HepG2 (cell line): ENCODE measurements around the gene CPED1. TPM values are rescaled to one million over a fixed set of nuclear protein-coding genes. Genes with fewer than 3 reads are reported as not detected.

ENCODE experiments used
- ATAC-seq: fragments of 200-7000 bp; cut with Tn5 transposase; 3 replicates; pipeline ENCODE4 v1.9.1; 2020; ENCODE audit warnings: mild to moderate bottlenecking, moderate library complexity
- BruUV-seq: library from RNA; stranded (reverse); fragments of 400-500 nt; replicated peaks from 2 replicates; lab custom pipeline; 2021; lab: Mats Ljungman, UMichigan
- CTCF ChIA-PET: fragments of 300-600 bp; formaldehyde crosslinking; extraction: SDS; loops from one replicate; lab custom pipeline; 2021; ENCODE audit warnings: low total read pairs, inconsistent platforms, low intra/inter-chr PET ratio; lab: Yijun Ruan, JAX
- POLR2A ChIA-PET: fragments of 350-600 bp; sonication (Branson Sonifier 250); formaldehyde crosslinking; loops from one replicate; lab custom pipeline; 2020; ENCODE audit warnings: antibody characterized with exemption, inconsistent platforms; lab: Yijun Ruan, JAX
- DNase-seq: peaks from one replicate; pipeline ENCODE4 v3.0.0-alpha.2; 2015; ENCODE audit warnings: low spot score
- FAIRE-seq: peaks from 3 replicates; lab custom pipeline; 2011; peaks lifted over from hg19 to GRCh38; lab: Jason Lieb, UNC
- H2AFZ ChIP-seq: one replicate; pipeline ENCODE4 v1.6.1; 2011; ENCODE audit warnings: low read length, inconsistent platforms
- H3K27ac ChIP-seq: fragments of 300-600 bp; 3 replicates; pipeline ENCODE4 v1.8.0; 2011; ENCODE audit warnings: mixed run types, mild to moderate bottlenecking, mixed read lengths, low read length, inconsistent platforms; ENCODE audit not compliant: insufficient read depth; ENCODE audit errors: extremely low read length
- H3K27me3 ChIP-seq, 2 experiments: fragments of 200-600 bp in 1 of 2; 2 replicates in 1 of 2; 3 replicates in 1 of 2; pipeline versions ENCODE4 v1.6.0 to v1.8.0; 2011; ENCODE audit warnings: low read length in 2 of 2, mild to moderate bottlenecking in 2 of 2, moderate library complexity in 2 of 2, inconsistent platforms in 1 of 2; ENCODE audit not compliant: insufficient read depth in 2 of 2, control insufficient read depth in 1 of 2
- H3K36me3 ChIP-seq, 2 experiments: fragments of 200-600 bp in 1 of 2; replicated peaks in 1 of 2; 2 replicates in 1 of 2; 3 replicates in 1 of 2; pipeline versions ENCODE4 v1.5.1 to v1.8.0; 2011; ENCODE audit warnings: low read length in 2 of 2, inconsistent platforms in 1 of 2; ENCODE audit not compliant: insufficient read depth in 2 of 2, control insufficient read depth in 1 of 2
- H3K4me1 ChIP-seq: 2 replicates; pipeline ENCODE4 v1.5.1; 2012; ENCODE audit warnings: low read length, inconsistent platforms; ENCODE audit not compliant: insufficient read depth
- H3K4me2 ChIP-seq: 2 replicates; pipeline ENCODE4 v1.6.0; 2011; ENCODE audit warnings: low read depth, low read length, inconsistent platforms
- H3K4me3 ChIP-seq, 3 experiments: fragments of 200-600 bp in 1 of 3; sonication (generic), shearing (Covaris generic) in 1 of 3; replicated peaks in 1 of 3; 2 replicates each; pipeline ENCODE4 v1.5.1; 2011 to 2016; ENCODE audit warnings: low read length in 3 of 3, inconsistent platforms in 2 of 3, low read depth in 2 of 3, mild to moderate bottlenecking in 2 of 3, control low read depth in 1 of 3, mixed read lengths in 1 of 3; ENCODE audit not compliant: insufficient read depth in 1 of 3
- H3K79me2 ChIP-seq: one replicate; pipeline ENCODE4 v1.6.1; 2011; ENCODE audit warnings: low read length, inconsistent platforms; ENCODE audit not compliant: insufficient read depth
- H3K9ac ChIP-seq: 2 replicates; pipeline ENCODE4 v1.6.0; 2011; ENCODE audit warnings: mild to moderate bottlenecking, low read depth, low read length, inconsistent platforms; ENCODE audit not compliant: insufficient read depth
- H3K9me3 ChIP-seq: 2 replicates; pipeline ENCODE4 v1.5.1; 2012; ENCODE audit warnings: mild to moderate bottlenecking, low read length
- H4K20me1 ChIP-seq: 2 replicates; pipeline ENCODE4 v1.6.0; 2011; ENCODE audit warnings: inconsistent platforms, mild to moderate bottlenecking, low read length, moderate library complexity; ENCODE audit not compliant: insufficient read depth
- ADNP ChIP-seq: sonication (generic); formaldehyde crosslinking; IDR thresholded peaks from 2 replicates; pipeline ENCODE4 v1.4.0; 2020; ENCODE audit warnings: missing genetic modification reagents
- AGO1 ChIP-seq: fragments of 200-400 bp; formaldehyde crosslinking; IDR thresholded peaks from 2 replicates; pipeline ENCODE4 v1.6.1; 2017; ENCODE audit warnings: mild to moderate bottlenecking, low read depth, low read length, moderate library complexity; ENCODE audit not compliant: poor library complexity, severe bottlenecking
- ARNT2 ChIP-seq: sonication (generic); formaldehyde crosslinking; IDR thresholded peaks from 2 replicates; pipeline ENCODE4 v1.8.0; 2022; ENCODE audit warnings: mild to moderate bottlenecking, low read depth, missing genetic modification reagents, moderate library complexity
- ATRX ChIP-seq: sonication (generic); formaldehyde crosslinking; IDR thresholded peaks from 2 replicates; pipeline ENCODE4 v1.4.0; 2020; ENCODE audit warnings: missing genetic modification reagents, borderline replicate concordance
- GATAD1 ChIP-seq: IDR thresholded peaks from 2 replicates; pipeline ENCODE4 v1.6.1; 2016; ENCODE audit warnings: missing genetic modification reagents, missing compliant biosample characterization
- KDM4B ChIP-seq: sonication (generic); formaldehyde crosslinking; IDR thresholded peaks from 2 replicates; pipeline ENCODE4 v1.4.0; 2020; ENCODE audit warnings: missing genetic modification reagents
- NBN ChIP-seq: fragments of 450-650 bp; conservative IDR thresholded peaks from 2 replicates; pipeline ENCODE4 v1.6.1; 2017
- PRMT3 ChIP-seq: sonication (generic); formaldehyde crosslinking; IDR thresholded peaks from 2 replicates; pipeline ENCODE4 v1.8.1; 2022; ENCODE audit warnings: low read depth, mild to moderate bottlenecking, moderate library complexity, missing genetic modification reagents, borderline replicate concordance
- PRPF4 ChIP-seq: fragments of 200-400 bp; formaldehyde crosslinking; IDR thresholded peaks from 2 replicates; pipeline ENCODE4 v1.6.1; 2016; ENCODE audit warnings: low read length, low read depth; ENCODE audit not compliant: poor library complexity, severe bottlenecking
- ZBTB7A ChIP-seq: sonication (generic); formaldehyde crosslinking; IDR thresholded peaks from 2 replicates; pipeline ENCODE4 v1.8.0; 2022; ENCODE audit warnings: mild to moderate bottlenecking, missing genetic modification reagents
- ZC3H13 ChIP-seq: sonication (generic); formaldehyde crosslinking; IDR thresholded peaks from 2 replicates; pipeline ENCODE4 v1.8.1; 2023; ENCODE audit warnings: mild to moderate bottlenecking, missing genetic modification reagents, moderate library complexity
- ZNF264 ChIP-seq: sonication (generic); formaldehyde crosslinking; IDR thresholded peaks from 2 replicates; pipeline ENCODE4 v1.4.0; 2020; ENCODE audit warnings: missing genetic modification reagents
- ZNF274 ChIP-seq: sonication (generic); formaldehyde crosslinking; IDR thresholded peaks from 2 replicates; pipeline ENCODE4 v1.5.1; 2020; ENCODE audit warnings: mild to moderate bottlenecking, missing genetic modification reagents
- ZSCAN29 ChIP-seq: sonication (generic); formaldehyde crosslinking; conservative IDR thresholded peaks from 2 replicates; pipeline ENCODE4 v1.4.0; 2020; ENCODE audit warnings: mild to moderate bottlenecking, missing genetic modification reagents
- WGBS: methylation state at CpG from one replicate; pipeline ENCODE4 v1.1.6; 2017; ENCODE audit warnings: low lambda C conversion rate; 5-methylcytosine and 5-hydroxymethylcytosine counted together
- in situ Hi-C: cut with HindIII; loops from 2 replicates; pipeline ENCODE4 v1.10.0; 2017; ENCODE audit warnings: low pct_unique_long_range_greater_than_20kb; ENCODE audit not compliant: extremely low pct_ligation_motif_present
- intact Hi-C: fragments of 100-400 bp; cut with micrococcal nuclease; formaldehyde crosslinking; loops from one replicate; pipeline ENCODE4 v1.10.0; 2022; ENCODE audit not compliant: unreplicated experiment
- polyA plus RNA-seq, 8 experiments: library from polyadenylated mRNA; depleted of rRNA in 3 of 8; stranded (reverse) in 7 of 8; unstranded in 1 of 8; fragments of >200 nt; fragmentation: Illumina TruSeq in 4 of 8; extraction: Trizol in 4 of 8; gene quantifications; 2 replicates each; pipeline versions ENCODE4 v1.2.1 to v1.2.3, GENCODE V29; 2011 to 2016; ENCODE audit warnings: low read depth in 4 of 8, missing spikeins in 1 of 8, mixed read lengths in 1 of 8; ENCODE audit not compliant: insufficient read depth in 1 of 8
- total RNA-seq, 5 experiments: library from RNA; depleted of rRNA; stranded (reverse); fragments of >200 nt; fragmentation: Illumina TruSeq; extraction: Trizol; gene quantifications; 2 replicates each; pipeline ENCODE4 v1.2.3, GENCODE V29; 2016; ENCODE audit warnings: low read depth in 1 of 5
- TF ChIP-seq, protein P1 (sequence below): sonication (generic); formaldehyde crosslinking; conservative IDR thresholded peaks from 2 replicates; pipeline ENCODE4 v1.5.0; 2020; ENCODE audit warnings: missing genetic modification reagents
- TF ChIP-seq, protein P2 (sequence below): sonication (generic); formaldehyde crosslinking; IDR thresholded peaks from 2 replicates; pipeline ENCODE4 v1.5.1; 2020; ENCODE audit warnings: mild to moderate bottlenecking, moderate library complexity, missing genetic modification reagents
- TF ChIP-seq, protein P3 (sequence below): sonication (generic); formaldehyde crosslinking; IDR thresholded peaks from 2 replicates; pipeline ENCODE4 v1.8.0; 2022; ENCODE audit warnings: low read depth, missing genetic modification reagents
- TF ChIP-seq, protein P4 (sequence below): sonication (generic); formaldehyde crosslinking; IDR thresholded peaks from 2 replicates; pipeline ENCODE4 v1.5.0; 2020; ENCODE audit warnings: missing genetic modification reagents
- TF ChIP-seq, protein P5 (sequence below): sonication (generic); formaldehyde crosslinking; IDR thresholded peaks from 2 replicates; pipeline ENCODE4 v1.5.1; 2020; ENCODE audit warnings: missing genetic modification reagents, mild to moderate bottlenecking, borderline replicate concordance

The CPED1 gene
- total and polyA plus RNA-seq, 2 of the 13 experiments (the other 11 are each of a cell fraction or from before 2014, with no cell fraction given): 11.5 to 27.0 TPM

DNA sequence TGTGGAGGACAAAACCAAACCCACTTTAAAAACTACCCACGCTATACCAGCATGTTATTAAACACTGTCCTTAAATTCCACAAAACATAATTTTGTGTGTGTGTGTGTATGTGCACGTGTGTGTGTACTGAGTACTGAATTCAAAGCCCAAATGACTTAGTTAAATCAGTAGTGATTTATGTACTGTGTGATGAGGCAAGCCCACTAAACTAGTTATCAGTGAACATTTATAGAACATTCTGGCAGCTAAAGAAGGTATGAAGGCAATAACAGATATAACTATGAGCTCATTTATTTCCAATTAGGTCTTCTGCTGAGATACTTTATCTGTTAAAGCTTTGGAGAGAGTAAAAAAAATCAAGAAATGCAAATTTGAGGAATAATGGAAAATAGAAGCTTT, 115.1 kb downstream of the CPED1 start (continued):
- no peak for TF ChIP-seq ZSCAN29 (CRISPR knock-in tag)
- TF ChIP-seq, protein P1, sequence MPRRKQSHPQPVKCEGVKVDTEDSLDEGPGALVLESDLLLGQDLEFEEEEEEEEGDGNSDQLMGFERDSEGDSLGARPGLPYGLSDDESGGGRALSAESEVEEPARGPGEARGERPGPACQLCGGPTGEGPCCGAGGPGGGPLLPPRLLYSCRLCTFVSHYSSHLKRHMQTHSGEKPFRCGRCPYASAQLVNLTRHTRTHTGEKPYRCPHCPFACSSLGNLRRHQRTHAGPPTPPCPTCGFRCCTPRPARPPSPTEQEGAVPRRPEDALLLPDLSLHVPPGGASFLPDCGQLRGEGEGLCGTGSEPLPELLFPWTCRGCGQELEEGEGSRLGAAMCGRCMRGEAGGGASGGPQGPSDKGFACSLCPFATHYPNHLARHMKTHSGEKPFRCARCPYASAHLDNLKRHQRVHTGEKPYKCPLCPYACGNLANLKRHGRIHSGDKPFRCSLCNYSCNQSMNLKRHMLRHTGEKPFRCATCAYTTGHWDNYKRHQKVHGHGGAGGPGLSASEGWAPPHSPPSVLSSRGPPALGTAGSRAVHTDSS (CRISPR knock-in tag): no peak
- no peak for TF ChIP-seq ADNP
- TF ChIP-seq AGO1: no peak

DNA sequence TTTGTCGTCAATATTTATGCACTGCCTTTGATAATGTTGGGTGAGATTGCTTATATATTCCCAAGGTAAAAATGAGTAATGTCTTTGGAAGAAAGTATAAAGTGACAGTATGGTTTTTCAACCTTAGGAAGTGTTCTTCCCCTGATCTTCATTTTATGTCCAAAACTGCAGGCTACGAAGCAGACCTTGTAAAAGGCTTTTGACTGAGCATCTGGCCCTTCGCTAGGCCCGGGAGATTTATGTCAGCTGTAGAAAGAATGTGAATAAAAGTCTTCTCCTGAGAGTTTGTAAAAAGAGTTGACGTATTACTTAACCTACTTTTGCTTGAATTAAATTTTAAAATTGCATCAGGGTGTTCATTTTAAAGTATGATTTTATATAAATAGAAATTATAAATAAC, 116.8 kb downstream of the CPED1 start:
- Histone ChIP-seq H3K27me3 (no peaks in the 10 kb centered on the region), H3K4me3 (no peak overlapping the region), H4K20me1 (no peaks in the 10 kb centered on the region), H3K4me2 (no peak overlapping the region), H3K9me3 (no peaks in the 10 kb centered on the region), H3K79me2 (no peaks in the 10 kb centered on the region), H3K27ac (no peak overlapping the region), H3K4me1 (no peaks in the 10 kb centered on the region), H3K9ac (no peak overlapping the region), H3K36me3 (no peaks in the 10 kb centered on the region), H2AFZ (no peak overlapping the region)
- DNase-seq: no peak
- no peak for FAIRE-seq
- ChIA-PET CTCF (no interaction called here), POLR2A (no interaction called here)
- no peak for ATAC-seq
- 68% methylated on average over 5 of the region's 5 CpGs for WGBS
- no TSS peak for BruUV-seq
- in situ Hi-C loops: loop anchor here (10.0 kb wide), 1 partner anchor 300 kb away; no protein-coding TSS in a partner anchor
- intact Hi-C loops: no loop called here
- TF ChIP-seq GATAD1 (CRISPR knock-in tag): no peak
- TF ChIP-seq ZBTB7A (CRISPR knock-in tag): no peak
- TF ChIP-seq ATRX (CRISPR knock-in tag): no peak
- TF ChIP-seq, protein P2, sequence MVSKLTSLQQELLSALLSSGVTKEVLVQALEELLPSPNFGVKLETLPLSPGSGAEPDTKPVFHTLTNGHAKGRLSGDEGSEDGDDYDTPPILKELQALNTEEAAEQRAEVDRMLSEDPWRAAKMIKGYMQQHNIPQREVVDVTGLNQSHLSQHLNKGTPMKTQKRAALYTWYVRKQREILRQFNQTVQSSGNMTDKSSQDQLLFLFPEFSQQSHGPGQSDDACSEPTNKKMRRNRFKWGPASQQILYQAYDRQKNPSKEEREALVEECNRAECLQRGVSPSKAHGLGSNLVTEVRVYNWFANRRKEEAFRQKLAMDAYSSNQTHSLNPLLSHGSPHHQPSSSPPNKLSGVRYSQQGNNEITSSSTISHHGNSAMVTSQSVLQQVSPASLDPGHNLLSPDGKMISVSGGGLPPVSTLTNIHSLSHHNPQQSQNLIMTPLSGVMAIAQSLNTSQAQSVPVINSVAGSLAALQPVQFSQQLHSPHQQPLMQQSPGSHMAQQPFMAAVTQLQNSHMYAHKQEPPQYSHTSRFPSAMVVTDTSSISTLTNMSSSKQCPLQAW: no peak
- TF ChIP-seq KDM4B (CRISPR knock-in tag): no peak
- TF ChIP-seq ZNF274 (CRISPR knock-in tag): no peak
- no peak for TF ChIP-seq PRPF4
- TF ChIP-seq, protein P3, sequence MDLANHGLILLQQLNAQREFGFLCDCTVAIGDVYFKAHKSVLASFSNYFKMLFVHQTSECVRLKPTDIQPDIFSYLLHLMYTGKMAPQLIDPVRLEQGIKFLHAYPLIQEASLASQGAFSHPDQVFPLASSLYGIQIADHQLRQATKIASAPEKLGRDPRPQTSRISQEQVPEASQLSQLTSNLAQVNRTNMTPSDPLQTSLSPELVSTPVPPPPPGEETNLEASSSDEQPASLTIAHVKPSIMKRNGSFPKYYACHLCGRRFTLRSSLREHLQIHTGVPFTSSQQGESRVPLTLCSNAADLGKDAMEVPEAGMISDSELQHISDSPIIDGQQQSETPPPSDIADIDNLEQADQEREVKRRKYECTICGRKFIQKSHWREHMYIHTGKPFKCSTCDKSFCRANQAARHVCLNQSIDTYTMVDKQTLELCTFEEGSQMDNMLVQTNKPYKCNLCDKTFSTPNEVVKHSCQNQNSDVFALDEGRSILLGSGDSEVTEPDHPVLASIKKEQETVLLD: no peak
- TF ChIP-seq, protein P4, sequence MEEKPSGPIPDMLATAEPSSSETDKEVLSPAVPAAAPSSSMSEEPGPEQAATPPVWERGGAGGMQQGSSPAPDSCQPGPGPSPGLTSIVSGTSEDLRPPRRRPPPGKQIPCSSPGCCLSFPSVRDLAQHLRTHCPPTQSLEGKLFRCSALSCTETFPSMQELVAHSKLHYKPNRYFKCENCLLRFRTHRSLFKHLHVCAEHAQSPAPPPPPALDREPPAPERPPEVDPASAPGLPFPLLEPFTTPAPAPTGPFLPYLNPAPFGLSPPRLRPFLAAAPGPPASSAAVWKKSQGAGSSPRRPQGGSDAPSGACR (CRISPR knock-in tag): no peak
- no peak for TF ChIP-seq ARNT2 (CRISPR knock-in tag)
- no peak for TF ChIP-seq ZNF264 (CRISPR knock-in tag)
- no peak for TF ChIP-seq PRMT3 (CRISPR knock-in tag)
- TF ChIP-seq, protein P5, sequence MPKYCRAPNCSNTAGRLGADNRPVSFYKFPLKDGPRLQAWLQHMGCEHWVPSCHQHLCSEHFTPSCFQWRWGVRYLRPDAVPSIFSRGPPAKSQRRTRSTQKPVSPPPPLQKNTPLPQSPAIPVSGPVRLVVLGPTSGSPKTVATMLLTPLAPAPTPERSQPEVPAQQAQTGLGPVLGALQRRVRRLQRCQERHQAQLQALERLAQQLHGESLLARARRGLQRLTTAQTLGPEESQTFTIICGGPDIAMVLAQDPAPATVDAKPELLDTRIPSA (CRISPR knock-in tag): no peak
- no peak for TF ChIP-seq ZC3H13
- no peak for TF ChIP-seq NBN
